Nephron (organoid): ENCODE measurements around the gene ORC6.

Experiments used
- H3K27ac Mint-ChIP-seq, 3 experiments: 2 replicates each; pipeline ENCODE4 v1.8.0; 2020; ENCODE audit warnings: mixed read lengths in 3 of 3, mild to moderate bottlenecking in 2 of 3, moderate library complexity in 1 of 3
- H3K27me3 Mint-ChIP-seq: 2 replicates; pipeline ENCODE4 v1.8.0; 2021; ENCODE audit warnings: low read depth, mild to moderate bottlenecking, moderate library complexity, mixed read lengths
- H3K36me3 Mint-ChIP-seq: 2 replicates; pipeline ENCODE4 v1.8.0; 2020; ENCODE audit warnings: low read depth, mixed read lengths
- H3K4me1 Mint-ChIP-seq: 2 replicates; pipeline ENCODE4 v1.8.0; 2020; ENCODE audit warnings: mixed read lengths
- H3K4me3 Mint-ChIP-seq, 3 experiments: 2 replicates each; pipeline ENCODE4 v1.8.0; 2020; ENCODE audit warnings: mild to moderate bottlenecking in 3 of 3, mixed read lengths in 3 of 3, moderate library complexity in 2 of 3
- H3K9me3 Mint-ChIP-seq: 2 replicates; pipeline ENCODE4 v1.8.0; 2020; ENCODE audit warnings: mixed read lengths
- CTCF ChIP-seq, 3 experiments: fragments of 200-600 bp; sonication (generic); IDR thresholded peaks; one replicate each; pipeline ENCODE4 v1.5.0; 2021; ENCODE audit warnings: antibody characterized with exemption in 3 of 3; ENCODE audit not compliant: unreplicated experiment in 3 of 3

Gene ORC6

GRCh38 chr16:46737621-46738214 is 48.3 kb downstream of the ORC6 start:
- Mint-ChIP-seq H3K4me1 (no peaks in the 10 kb centered on the region), H3K27me3 (peaks cover 6% of the 10 kb centered on the region), H3K36me3 (no peaks in the 10 kb centered on the region), H3K9me3 (no peaks in the 10 kb centered on the region), H3K4me3 (no peak overlapping the region), H3K27ac (no peak overlapping the region)
- no peak for TF ChIP-seq CTCF (IDR thresholded peaks at IDR 0.05; ENCODE audit: unreplicated experiment in 3 of 3)

GRCh38 chr16:46739934-46740333 is 50.5 kb downstream of the ORC6 start:
- no peak for TF ChIP-seq CTCF (IDR thresholded peaks at IDR 0.05; ENCODE audit: unreplicated experiment in 3 of 3)
- no peak overlapping the region for H3K27ac Mint-ChIP-seq
- H3K4me3 Mint-ChIP-seq, result no peak overlapping the region
- no peaks in the 10 kb centered on the region for H3K36me3 Mint-ChIP-seq
- H3K4me1 Mint-ChIP-seq, result peaks cover 6% of the 10 kb centered on the region
- H3K27me3 Mint-ChIP-seq, result peaks cover 12% of the 10 kb centered on the region
- H3K9me3 Mint-ChIP-seq, result no peaks in the 10 kb centered on the region

- Mint-ChIP-seq H3K4me3 (no peak overlapping the region), H3K4me1 (peaks cover 7% of the 10 kb centered on the region), H3K9me3 (no peaks in the 10 kb centered on the region), H3K27ac (peak overlapping the region in 1 of 3 experiments; percentile 73), H3K27me3 (peaks cover 8% of the 10 kb centered on the region), H3K36me3 (no peaks in the 10 kb centered on the region)
- TF ChIP-seq CTCF (IDR thresholded peaks at IDR 0.05; ENCODE audit: unreplicated experiment in 3 of 3), result no peak
Measured at GRCh38 chr16:46743232-46743719, 53.8 kb downstream of the ORC6 start.

- no peaks in the 10 kb centered on the region for H3K36me3 Mint-ChIP-seq
- H3K27me3 Mint-ChIP-seq, result peaks cover 9% of the 10 kb centered on the region
- no peak overlapping the region for H3K4me3 Mint-ChIP-seq
- no peaks in the 10 kb centered on the region for H3K9me3 Mint-ChIP-seq
- peaks cover 18% of the 10 kb centered on the region for H3K4me1 Mint-ChIP-seq
- TF ChIP-seq CTCF (IDR thresholded peaks at IDR 0.05; ENCODE audit: unreplicated experiment in 3 of 3), result no peak
- H3K27ac Mint-ChIP-seq, result no peak overlapping the region
Measured at GRCh38 chr16:46745617-46746016, 56.2 kb downstream of the ORC6 start.

- no peak for TF ChIP-seq CTCF (IDR thresholded peaks at IDR 0.05; ENCODE audit: unreplicated experiment in 3 of 3)
- Mint-ChIP-seq H3K27ac (no peak overlapping the region), H3K9me3 (no peaks in the 10 kb centered on the region), H3K4me3 (no peak overlapping the region), H3K27me3 (peaks cover 14% of the 10 kb centered on the region), H3K4me1 (peaks cover 18% of the 10 kb centered on the region), H3K36me3 (no peaks in the 10 kb centered on the region)
Measured at GRCh38 chr16:46746821-46747776, 57.6 kb downstream of the ORC6 start.
